Panc1 (cell line): ENCODE measurements around the gene COA8.

Experiments
- POLR2AphosphoS5 ChIP-seq: IDR thresholded peaks from 2 replicates; pipeline ENCODE4 v1.6.1; 2012; ENCODE audit warnings: mild to moderate bottlenecking, low read depth, low read length, moderate library complexity
- TF ChIP-seq, protein P1 (sequence below): fragments of 450-650 bp; IDR thresholded peaks from 2 replicates; pipeline ENCODE4 v1.5.1; 2017; ENCODE audit warnings: mild to moderate bottlenecking
- TF ChIP-seq, protein P2 (sequence below), 2 experiments: IDR thresholded peaks; 2 replicates each; pipeline ENCODE4 v1.6.1; 2011 to 2012; ENCODE audit warnings: low read depth in 2 of 2, control low read depth in 1 of 2, low read length in 1 of 2, mild to moderate bottlenecking in 1 of 2, moderate library complexity in 1 of 2; ENCODE audit not compliant: insufficient read depth in 1 of 2

GRCh38 chr14:103623883-103624482 lies 61.2 kb downstream of the COA8 start:
- TF ChIP-seq, protein P1, sequence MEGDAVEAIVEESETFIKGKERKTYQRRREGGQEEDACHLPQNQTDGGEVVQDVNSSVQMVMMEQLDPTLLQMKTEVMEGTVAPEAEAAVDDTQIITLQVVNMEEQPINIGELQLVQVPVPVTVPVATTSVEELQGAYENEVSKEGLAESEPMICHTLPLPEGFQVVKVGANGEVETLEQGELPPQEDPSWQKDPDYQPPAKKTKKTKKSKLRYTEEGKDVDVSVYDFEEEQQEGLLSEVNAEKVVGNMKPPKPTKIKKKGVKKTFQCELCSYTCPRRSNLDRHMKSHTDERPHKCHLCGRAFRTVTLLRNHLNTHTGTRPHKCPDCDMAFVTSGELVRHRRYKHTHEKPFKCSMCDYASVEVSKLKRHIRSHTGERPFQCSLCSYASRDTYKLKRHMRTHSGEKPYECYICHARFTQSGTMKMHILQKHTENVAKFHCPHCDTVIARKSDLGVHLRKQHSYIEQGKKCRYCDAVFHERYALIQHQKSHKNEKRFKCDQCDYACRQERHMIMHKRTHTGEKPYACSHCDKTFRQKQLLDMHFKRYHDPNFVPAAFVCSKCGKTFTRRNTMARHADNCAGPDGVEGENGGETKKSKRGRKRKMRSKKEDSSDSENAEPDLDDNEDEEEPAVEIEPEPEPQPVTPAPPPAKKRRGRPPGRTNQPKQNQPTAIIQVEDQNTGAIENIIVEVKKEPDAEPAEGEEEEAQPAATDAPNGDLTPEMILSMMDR, result no peak
- TF ChIP-seq POLR2AphosphoS5, result no peak
- TF ChIP-seq, protein P2, sequence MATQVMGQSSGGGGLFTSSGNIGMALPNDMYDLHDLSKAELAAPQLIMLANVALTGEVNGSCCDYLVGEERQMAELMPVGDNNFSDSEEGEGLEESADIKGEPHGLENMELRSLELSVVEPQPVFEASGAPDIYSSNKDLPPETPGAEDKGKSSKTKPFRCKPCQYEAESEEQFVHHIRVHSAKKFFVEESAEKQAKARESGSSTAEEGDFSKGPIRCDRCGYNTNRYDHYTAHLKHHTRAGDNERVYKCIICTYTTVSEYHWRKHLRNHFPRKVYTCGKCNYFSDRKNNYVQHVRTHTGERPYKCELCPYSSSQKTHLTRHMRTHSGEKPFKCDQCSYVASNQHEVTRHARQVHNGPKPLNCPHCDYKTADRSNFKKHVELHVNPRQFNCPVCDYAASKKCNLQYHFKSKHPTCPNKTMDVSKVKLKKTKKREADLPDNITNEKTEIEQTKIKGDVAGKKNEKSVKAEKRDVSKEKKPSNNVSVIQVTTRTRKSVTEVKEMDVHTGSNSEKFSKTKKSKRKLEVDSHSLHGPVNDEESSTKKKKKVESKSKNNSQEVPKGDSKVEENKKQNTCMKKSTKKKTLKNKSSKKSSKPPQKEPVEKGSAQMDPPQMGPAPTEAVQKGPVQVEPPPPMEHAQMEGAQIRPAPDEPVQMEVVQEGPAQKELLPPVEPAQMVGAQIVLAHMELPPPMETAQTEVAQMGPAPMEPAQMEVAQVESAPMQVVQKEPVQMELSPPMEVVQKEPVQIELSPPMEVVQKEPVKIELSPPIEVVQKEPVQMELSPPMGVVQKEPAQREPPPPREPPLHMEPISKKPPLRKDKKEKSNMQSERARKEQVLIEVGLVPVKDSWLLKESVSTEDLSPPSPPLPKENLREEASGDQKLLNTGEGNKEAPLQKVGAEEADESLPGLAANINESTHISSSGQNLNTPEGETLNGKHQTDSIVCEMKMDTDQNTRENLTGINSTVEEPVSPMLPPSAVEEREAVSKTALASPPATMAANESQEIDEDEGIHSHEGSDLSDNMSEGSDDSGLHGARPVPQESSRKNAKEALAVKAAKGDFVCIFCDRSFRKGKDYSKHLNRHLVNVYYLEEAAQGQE (IDR thresholded peaks at IDR 0.05; ENCODE audit: insufficient read depth in 1 of 2, low read depth in 2 of 2, low read length in 1 of 2), result no peak
